K562 (cell line): ENCODE data around the gene PI4K2A. TPM values are rescaled to one million over a fixed set of nuclear protein-coding genes. Genes with fewer than 3 reads are reported as not detected.

Source experiments
- ARNT ChIP-seq, 2 experiments: fragments of 450-650 bp; IDR thresholded peaks; 2 replicates each; pipeline ENCODE4 v1.6.1; 2016; ENCODE audit warnings: mild to moderate bottlenecking in 1 of 2
- BMI1 ChIP-seq: fragments of 150-350 bp; IDR thresholded peaks from 2 replicates; pipeline ENCODE4 v1.6.1; 2014; ENCODE audit warnings: low read length
- CBX8 ChIP-seq: fragments of 200-600 bp; sonication (generic); IDR thresholded peaks from 2 replicates; pipeline ENCODE4 v1.6.1; 2012; ENCODE audit warnings: borderline replicate concordance, mixed run types, low read depth, mild to moderate bottlenecking, moderate library complexity, mixed read lengths, low read length, control low read depth, inconsistent platforms; ENCODE audit not compliant: poor library complexity, severe bottlenecking; ENCODE audit errors: extremely low read depth
- E2F3 ChIP-seq: fragments of 250-450 bp; sonication (Bioruptor Pico); IDR thresholded peaks from 2 replicates; pipeline ENCODE4 v1.4.0; 2020; ENCODE audit warnings: mild to moderate bottlenecking
- ELF2 ChIP-seq: fragments of 250-450 bp; sonication (Bioruptor Pico); IDR thresholded peaks from 2 replicates; pipeline ENCODE4 v1.5.0; 2021; ENCODE audit warnings: mild to moderate bottlenecking
- EP300 ChIP-seq: IDR thresholded peaks from 2 replicates; pipeline ENCODE4 v1.6.1; 2012; ENCODE audit warnings: low read length, improper control_type of control experiment
- ESRRA ChIP-seq: fragments of 450-650 bp; IDR thresholded peaks from 2 replicates; pipeline ENCODE4 v1.6.1; 2014; ENCODE audit warnings: low read depth, mild to moderate bottlenecking, moderate library complexity, borderline replicate concordance
- HDAC1 ChIP-seq, 2 experiments: fragments of 450-650 bp; IDR thresholded peaks; 2 replicates each; pipeline ENCODE4 v1.6.1; 2016 to 2017; ENCODE audit warnings: inconsistent platforms in 1 of 2, mild to moderate bottlenecking in 1 of 2, moderate library complexity in 1 of 2
- MEF2A ChIP-seq: IDR thresholded peaks from 2 replicates; pipeline ENCODE4 v1.6.1; 2011; ENCODE audit warnings: low read depth, mild to moderate bottlenecking, low read length, moderate library complexity; ENCODE audit not compliant: control insufficient read depth
- NCOA1 ChIP-seq: fragments of 450-650 bp; IDR thresholded peaks from 2 replicates; pipeline ENCODE4 v1.6.1; 2016; ENCODE audit warnings: low read depth
- NONO ChIP-seq, 2 experiments: fragments of 200-400 bp in 1 of 2; fragments of 450-650 bp in 1 of 2; formaldehyde crosslinking in 1 of 2; IDR thresholded peaks; 2 replicates each; pipeline ENCODE4 v1.6.1; 2017; ENCODE audit warnings: low read depth in 2 of 2, mild to moderate bottlenecking in 2 of 2, moderate library complexity in 2 of 2, low read length in 1 of 2
- POLR2G ChIP-seq: fragments of 200-400 bp; formaldehyde crosslinking; IDR thresholded peaks from 2 replicates; pipeline ENCODE4 v1.6.1; 2017; ENCODE audit warnings: low read depth, mild to moderate bottlenecking, antibody characterized with exemption, low read length, moderate library complexity
- POLR3G ChIP-seq: IDR thresholded peaks from 2 replicates; pipeline ENCODE4 v1.6.1; 2011; ENCODE audit not compliant: insufficient read length, insufficient replicate concordance; ENCODE audit errors: extremely low read depth
- POU5F1 ChIP-seq: fragments of 150-350 bp; IDR thresholded peaks from 2 replicates; pipeline ENCODE4 v1.6.1; 2014; ENCODE audit warnings: borderline replicate concordance, low read length, low read depth, mild to moderate bottlenecking; ENCODE audit not compliant: partially characterized antibody
- RBBP5 ChIP-seq: fragments of 200-600 bp; sonication (generic); IDR thresholded peaks from 2 replicates; pipeline ENCODE4 v1.6.1; 2012; ENCODE audit warnings: borderline replicate concordance, mild to moderate bottlenecking, low read length, control low read depth, inconsistent platforms; ENCODE audit not compliant: insufficient read depth, poor library complexity, severe bottlenecking
- SAFB ChIP-seq: fragments of 200-400 bp; formaldehyde crosslinking; IDR thresholded peaks from 2 replicates; pipeline ENCODE4 v1.6.1; 2017; ENCODE audit warnings: low read depth, low read length, borderline replicate concordance
- SMAD4 ChIP-seq: fragments of 250-450 bp; sonication (Bioruptor Pico); conservative IDR thresholded peaks from 2 replicates; pipeline ENCODE4 v1.8.0; 2021; ENCODE audit warnings: inconsistent platforms, mild to moderate bottlenecking, moderate library complexity
- TBL1XR1 ChIP-seq, 2 experiments: IDR thresholded peaks; 2 replicates each; pipeline ENCODE4 v1.6.1; 2012; ENCODE audit warnings: improper control_type of control experiment in 2 of 2, low read length in 2 of 2, mild to moderate bottlenecking in 1 of 2
- TRIM28 ChIP-seq: fragments of 450-650 bp; IDR thresholded peaks from 2 replicates; pipeline ENCODE4 v1.6.1; 2017
- ZNF12 ChIP-seq: sonication (generic); formaldehyde crosslinking; IDR thresholded peaks from 2 replicates; pipeline ENCODE4 v1.4.0; 2020; ENCODE audit warnings: mild to moderate bottlenecking, missing genetic modification reagents
- ZNF274 ChIP-seq: IDR thresholded peaks from 2 replicates; pipeline ENCODE4 v1.6.1; 2011; ENCODE audit warnings: low read depth, mild to moderate bottlenecking, low read length, moderate library complexity, borderline replicate concordance
- ZNF507 ChIP-seq: conservative IDR thresholded peaks from 2 replicates; pipeline ENCODE4 v1.6.1; 2017; ENCODE audit warnings: missing genetic modification characterization, missing compliant biosample characterization
- ZNF644 ChIP-seq: fragments of 200-800 bp; sonication (Bioruptor generic); IDR thresholded peaks from 2 replicates; pipeline ENCODE4 v1.6.1; 2016; ENCODE audit warnings: low read depth, missing genetic modification characterization, missing compliant biosample characterization
- polyA plus RNA-seq, 8 experiments: library from polyadenylated mRNA; depleted of rRNA in 4 of 8; stranded (reverse) in 5 of 8; unstranded in 3 of 8; fragments of >200 nt; fragmentation: Nextera tagmentation in 2 of 8; fragmentation: Illumina TruSeq in 1 of 8; extraction: Ambion mirVana in 2 of 8; extraction: Trizol in 1 of 8; gene quantifications; 2 replicates each; pipeline versions ENCODE4 v1.2.1 to v1.2.3, GENCODE V29; 2011 to 2014; ENCODE audit warnings: inconsistent platforms in 1 of 8, missing spikeins in 1 of 8
- total RNA-seq, 7 experiments: library from RNA; depleted of rRNA in 6 of 7; stranded (reverse); fragments of >200 nt in 6 of 7; fragmentation: Illumina TruSeq in 2 of 7; extraction: Trizol in 2 of 7; gene quantifications; 2 replicates each; pipeline versions ENCODE4 v1.2.1 to v1.2.3, GENCODE V29; 2011 to 2021; ENCODE audit warnings: low replicate concordance in 1 of 7
- TF ChIP-seq, protein P1 (sequence below): fragments of 250-450 bp; sonication (Bioruptor Pico); IDR thresholded peaks from 2 replicates; pipeline ENCODE4 v1.4.0; 2020; ENCODE audit warnings: borderline replicate concordance
- TF ChIP-seq, protein P2 (sequence below): IDR thresholded peaks from 2 replicates; pipeline ENCODE4 v1.6.1; 2016; ENCODE audit warnings: missing genetic modification characterization, missing compliant biosample characterization

The PI4K2A gene
- total and polyA plus RNA-seq, 9 of the 15 experiments (the other 6 are each of a cell fraction or from before 2014, with no cell fraction given), result 4.4 to 28.4 (median 16.5) TPM

DNA sequence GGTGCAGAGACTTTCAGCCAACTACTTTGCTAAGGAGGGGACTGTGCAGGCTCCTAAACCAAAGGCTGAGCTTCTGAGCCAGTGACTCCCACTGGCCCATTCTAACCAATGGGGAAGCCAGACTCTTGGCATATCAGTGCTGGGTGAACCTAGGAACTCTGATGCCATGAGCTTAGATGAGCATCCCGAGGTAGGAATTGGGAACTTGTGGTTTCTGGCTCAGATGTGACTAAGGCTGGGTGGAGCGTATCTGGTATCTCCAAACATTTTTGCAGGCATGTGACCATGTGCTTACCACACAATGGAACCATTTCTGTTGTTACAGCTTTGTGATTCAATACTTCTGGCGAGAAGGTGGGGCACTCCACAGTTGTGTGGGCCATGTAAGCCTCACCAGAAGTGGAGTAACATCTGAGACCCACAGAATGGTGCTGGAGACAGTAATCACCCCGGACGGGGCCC lies 49.1 kb downstream of the PI4K2A start (continued):
- no peak for TF ChIP-seq MEF2A
- TF ChIP-seq ELF2 (CRISPR knock-in tag), result no peak
- no peak for TF ChIP-seq SAFB
- TF ChIP-seq EP300, result no peak
- peak; percentile 53; the same call in 1 of the 2 replicates for TF ChIP-seq SMAD4
- peak; percentile 82; the same call in 1 of the 2 replicates for TF ChIP-seq ZNF644 (tag)
- no peak for TF ChIP-seq CBX8
- no peak for TF ChIP-seq NONO (IDR thresholded peaks at IDR 0.05; ENCODE audit: low read depth in 2 of 2, low read length in 1 of 2)
- no peak for TF ChIP-seq POU5F1
- no peak for TF ChIP-seq POLR2G
- TF ChIP-seq NCOA1, result no peak
- no peak for TF ChIP-seq TBL1XR1 (IDR thresholded peaks at IDR 0.05; ENCODE audit: low read length in 2 of 2)
- TF ChIP-seq POLR3G, result no peak
- no peak for TF ChIP-seq HDAC1 (IDR thresholded peaks at IDR 0.05)
- TF ChIP-seq, protein P1, sequence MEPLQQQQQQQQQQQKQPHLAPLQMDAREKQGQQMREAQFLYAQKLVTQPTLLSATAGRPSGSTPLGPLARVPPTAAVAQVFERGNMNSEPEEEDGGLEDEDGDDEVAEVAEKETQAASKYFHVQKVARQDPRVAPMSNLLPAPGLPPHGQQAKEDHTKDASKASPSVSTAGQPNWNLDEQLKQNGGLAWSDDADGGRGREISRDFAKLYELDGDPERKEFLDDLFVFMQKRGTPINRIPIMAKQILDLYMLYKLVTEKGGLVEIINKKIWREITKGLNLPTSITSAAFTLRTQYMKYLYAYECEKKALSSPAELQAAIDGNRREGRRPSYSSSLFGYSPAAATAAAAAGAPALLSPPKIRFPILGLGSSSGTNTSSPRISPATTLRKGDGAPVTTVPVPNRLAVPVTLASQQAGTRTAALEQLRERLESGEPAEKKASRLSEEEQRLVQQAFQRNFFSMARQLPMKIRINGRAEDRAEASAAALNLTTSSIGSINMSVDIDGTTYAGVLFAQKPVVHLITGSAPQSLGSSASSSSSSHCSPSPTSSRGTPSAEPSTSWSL (CRISPR knock-in tag), result no peak
- TF ChIP-seq RBBP5, result no peak
- TF ChIP-seq E2F3, result no peak
- TF ChIP-seq TRIM28, result no peak
- TF ChIP-seq ZNF507, result no peak
- TF ChIP-seq, protein P2, sequence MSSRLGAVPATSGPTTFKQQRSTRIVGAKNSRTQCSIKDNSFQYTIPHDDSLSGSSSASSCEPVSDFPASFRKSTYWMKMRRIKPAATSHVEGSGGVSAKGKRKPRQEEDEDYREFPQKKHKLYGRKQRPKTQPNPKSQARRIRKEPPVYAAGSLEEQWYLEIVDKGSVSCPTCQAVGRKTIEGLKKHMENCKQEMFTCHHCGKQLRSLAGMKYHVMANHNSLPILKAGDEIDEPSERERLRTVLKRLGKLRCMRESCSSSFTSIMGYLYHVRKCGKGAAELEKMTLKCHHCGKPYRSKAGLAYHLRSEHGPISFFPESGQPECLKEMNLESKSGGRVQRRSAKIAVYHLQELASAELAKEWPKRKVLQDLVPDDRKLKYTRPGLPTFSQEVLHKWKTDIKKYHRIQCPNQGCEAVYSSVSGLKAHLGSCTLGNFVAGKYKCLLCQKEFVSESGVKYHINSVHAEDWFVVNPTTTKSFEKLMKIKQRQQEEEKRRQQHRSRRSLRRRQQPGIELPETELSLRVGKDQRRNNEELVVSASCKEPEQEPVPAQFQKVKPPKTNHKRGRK (tag), result no peak
- TF ChIP-seq ESRRA, result peak; percentile 63; the same call in 1 of the 2 replicates
- TF ChIP-seq ZNF12 (CRISPR knock-in tag), result no peak
- TF ChIP-seq ARNT (IDR thresholded peaks at IDR 0.05), result no peak
- no peak for TF ChIP-seq BMI1
- TF ChIP-seq ZNF274, result no peak
